ENCODE results near the gene CDK14.

Gene CDK14

DNA sequence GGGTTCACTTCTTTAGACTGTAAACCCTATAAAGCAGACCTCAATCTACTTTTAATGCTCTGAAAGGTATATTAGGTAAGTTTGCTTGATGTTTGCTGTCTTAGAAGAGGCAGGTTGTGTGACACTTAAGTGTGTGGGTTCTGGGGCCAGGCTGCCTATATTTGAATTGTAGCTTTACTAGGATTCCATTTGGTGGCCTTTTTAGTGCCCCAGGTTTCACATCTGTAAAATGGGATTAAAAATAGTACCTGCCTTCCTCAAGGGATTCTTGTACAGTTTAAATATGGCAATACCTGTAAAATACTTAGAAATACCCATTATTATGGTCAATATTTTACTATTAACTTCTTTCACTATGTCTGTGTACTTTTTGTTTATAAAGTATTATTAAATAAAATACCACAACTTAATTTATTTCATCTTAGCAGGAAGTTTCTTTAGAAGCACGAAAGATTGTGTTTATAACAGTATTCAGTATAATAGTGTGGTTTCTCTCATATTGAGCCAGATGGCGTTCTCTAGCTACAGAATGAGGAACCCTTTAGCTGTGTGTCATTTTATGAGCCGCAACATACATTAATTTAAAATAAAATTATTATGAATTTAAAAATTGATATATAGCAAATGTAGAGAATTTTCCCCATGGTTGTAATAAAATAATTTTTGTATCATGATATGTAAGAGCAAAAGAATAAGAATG is 94.2 kb downstream of the CDK14 start:
- H3K27me3 ChIP-seq (ENCODE audit: insufficient read depth, low read depth, severe bottlenecking): no peaks in the 10 kb centered on the region
- no peak for DNase-seq
- H3K9me3 ChIP-seq (ENCODE audit: severe bottlenecking): no peaks in the 10 kb centered on the region
- no peak overlapping the region for H3K4me3 ChIP-seq (ENCODE audit: low read depth, low read length)
- TF ChIP-seq, protein P1, sequence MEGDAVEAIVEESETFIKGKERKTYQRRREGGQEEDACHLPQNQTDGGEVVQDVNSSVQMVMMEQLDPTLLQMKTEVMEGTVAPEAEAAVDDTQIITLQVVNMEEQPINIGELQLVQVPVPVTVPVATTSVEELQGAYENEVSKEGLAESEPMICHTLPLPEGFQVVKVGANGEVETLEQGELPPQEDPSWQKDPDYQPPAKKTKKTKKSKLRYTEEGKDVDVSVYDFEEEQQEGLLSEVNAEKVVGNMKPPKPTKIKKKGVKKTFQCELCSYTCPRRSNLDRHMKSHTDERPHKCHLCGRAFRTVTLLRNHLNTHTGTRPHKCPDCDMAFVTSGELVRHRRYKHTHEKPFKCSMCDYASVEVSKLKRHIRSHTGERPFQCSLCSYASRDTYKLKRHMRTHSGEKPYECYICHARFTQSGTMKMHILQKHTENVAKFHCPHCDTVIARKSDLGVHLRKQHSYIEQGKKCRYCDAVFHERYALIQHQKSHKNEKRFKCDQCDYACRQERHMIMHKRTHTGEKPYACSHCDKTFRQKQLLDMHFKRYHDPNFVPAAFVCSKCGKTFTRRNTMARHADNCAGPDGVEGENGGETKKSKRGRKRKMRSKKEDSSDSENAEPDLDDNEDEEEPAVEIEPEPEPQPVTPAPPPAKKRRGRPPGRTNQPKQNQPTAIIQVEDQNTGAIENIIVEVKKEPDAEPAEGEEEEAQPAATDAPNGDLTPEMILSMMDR (IDR thresholded peaks at IDR 0.05; ENCODE audit: low read depth, low read length): no peak
- no peaks in the 10 kb centered on the region for H3K36me3 ChIP-seq
- no peak overlapping the region for H3K27ac ChIP-seq

DNA sequence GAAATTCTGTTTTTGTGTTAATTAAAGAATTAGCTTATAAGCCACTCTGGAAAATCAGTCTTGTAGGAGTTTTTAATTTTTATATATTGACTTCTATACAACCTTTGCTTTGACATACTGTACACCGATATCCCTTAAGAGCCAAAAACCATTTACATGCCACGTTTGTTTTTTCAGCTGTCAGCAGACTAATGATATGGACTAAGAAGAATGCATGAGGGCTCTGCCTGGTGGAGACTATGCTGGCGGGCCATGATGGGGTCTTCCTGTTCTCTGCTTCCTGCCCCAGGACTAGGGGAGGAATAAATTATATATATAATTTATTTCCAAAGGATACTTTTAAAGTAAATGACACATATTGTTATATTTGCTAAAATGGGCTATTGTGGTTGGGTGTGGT is 96.3 kb downstream of the CDK14 start:
- H3K9me3 ChIP-seq (ENCODE audit: severe bottlenecking): no peaks in the 10 kb centered on the region
- H3K4me3 ChIP-seq (ENCODE audit: low read depth, low read length): no peak overlapping the region
- TF ChIP-seq, protein P1 (IDR thresholded peaks at IDR 0.05; ENCODE audit: low read depth, low read length): no peak
- no peak overlapping the region for H3K27ac ChIP-seq
- H3K36me3 ChIP-seq: no peaks in the 10 kb centered on the region
- DNase-seq: no peak
- H3K27me3 ChIP-seq (ENCODE audit: insufficient read depth, low read depth, severe bottlenecking): no peaks in the 10 kb centered on the region

DNA sequence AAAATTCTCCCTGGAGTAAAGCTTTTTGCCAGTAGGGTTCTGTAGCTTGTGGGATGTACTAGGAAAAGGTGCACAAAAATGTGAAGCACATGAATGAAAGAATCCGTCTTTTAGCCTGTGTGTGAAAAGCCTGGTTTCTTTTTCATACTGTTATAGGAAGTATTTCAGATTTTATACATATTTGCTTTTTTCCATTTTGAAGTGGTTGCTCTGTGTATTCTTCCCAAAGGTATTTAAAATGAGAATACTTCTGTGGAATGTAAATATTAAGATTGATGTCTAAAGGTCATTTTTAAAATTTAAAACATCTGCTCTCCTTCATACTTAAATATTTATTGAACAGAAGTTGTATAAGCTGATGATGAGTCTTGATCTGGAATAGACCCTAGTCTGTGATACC is 96.8 kb downstream of the CDK14 start:
- DNase-seq: no peak
- H3K27me3 ChIP-seq (ENCODE audit: insufficient read depth, low read depth, severe bottlenecking): no peaks in the 10 kb centered on the region
- no peaks in the 10 kb centered on the region for H3K9me3 ChIP-seq (ENCODE audit: severe bottlenecking)
- TF ChIP-seq, protein P1 (IDR thresholded peaks at IDR 0.05; ENCODE audit: low read depth, low read length): no peak
- no peaks in the 10 kb centered on the region for H3K36me3 ChIP-seq
- H3K27ac ChIP-seq: no peak overlapping the region
- H3K4me3 ChIP-seq (ENCODE audit: low read depth, low read length): no peak overlapping the region

DNA sequence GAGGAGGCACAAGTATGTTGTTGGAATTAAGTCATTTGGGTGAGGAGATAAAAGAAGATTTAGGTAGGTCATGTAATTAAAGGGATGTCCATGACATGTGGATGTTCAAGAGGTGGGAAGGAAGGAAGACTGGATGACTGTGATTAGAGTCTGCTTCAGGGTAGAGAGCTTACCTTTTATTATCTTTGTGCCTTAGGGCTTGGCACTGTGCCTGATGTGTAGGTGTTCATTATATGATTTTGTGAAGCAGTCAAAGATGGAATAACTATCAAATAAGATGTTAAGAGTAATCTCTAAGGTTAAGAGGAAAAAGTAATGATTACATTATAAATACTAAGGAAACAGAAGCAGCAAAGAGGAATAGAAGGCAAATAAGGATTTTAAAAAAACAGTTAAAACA is 97.8 kb downstream of the CDK14 start:
- Histone ChIP-seq H3K36me3 (no peaks in the 10 kb centered on the region), H3K27ac (no peak overlapping the region), H3K9me3 (ENCODE audit: severe bottlenecking) (no peaks in the 10 kb centered on the region), H3K27me3 (ENCODE audit: insufficient read depth, low read depth, severe bottlenecking) (no peaks in the 10 kb centered on the region), H3K4me3 (ENCODE audit: low read depth, low read length) (no peak overlapping the region)
- TF ChIP-seq, protein P1 (IDR thresholded peaks at IDR 0.05; ENCODE audit: low read depth, low read length): no peak
- no peak for DNase-seq

DNA sequence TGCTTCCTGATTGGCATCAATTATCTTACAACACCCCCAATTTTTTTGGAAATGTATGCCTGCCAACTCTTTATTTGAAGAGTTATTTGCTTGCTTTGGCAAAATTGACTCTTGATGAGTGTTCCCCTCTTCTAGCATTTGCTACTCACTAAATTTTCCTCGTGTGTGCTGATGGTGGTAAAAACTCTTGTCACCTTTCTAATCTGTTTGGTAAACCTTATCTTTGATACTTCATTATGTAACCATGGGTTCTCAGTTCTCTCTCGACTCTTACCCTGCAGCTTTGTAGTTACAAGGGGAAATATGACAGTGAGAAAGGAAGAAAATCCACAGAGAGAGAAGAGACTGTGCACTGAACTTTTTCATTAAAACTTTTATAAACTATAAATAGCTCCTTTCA is 102.5 kb downstream of the CDK14 start:
- Histone ChIP-seq H3K27ac (no peak overlapping the region), H3K27me3 (ENCODE audit: insufficient read depth, low read depth, severe bottlenecking) (no peaks in the 10 kb centered on the region), H3K4me3 (ENCODE audit: low read depth, low read length) (no peak overlapping the region), H3K9me3 (ENCODE audit: severe bottlenecking) (no peaks in the 10 kb centered on the region), H3K36me3 (no peaks in the 10 kb centered on the region)
- TF ChIP-seq, protein P1 (IDR thresholded peaks at IDR 0.05; ENCODE audit: low read depth, low read length): no peak
- DNase-seq: no peak

DNA sequence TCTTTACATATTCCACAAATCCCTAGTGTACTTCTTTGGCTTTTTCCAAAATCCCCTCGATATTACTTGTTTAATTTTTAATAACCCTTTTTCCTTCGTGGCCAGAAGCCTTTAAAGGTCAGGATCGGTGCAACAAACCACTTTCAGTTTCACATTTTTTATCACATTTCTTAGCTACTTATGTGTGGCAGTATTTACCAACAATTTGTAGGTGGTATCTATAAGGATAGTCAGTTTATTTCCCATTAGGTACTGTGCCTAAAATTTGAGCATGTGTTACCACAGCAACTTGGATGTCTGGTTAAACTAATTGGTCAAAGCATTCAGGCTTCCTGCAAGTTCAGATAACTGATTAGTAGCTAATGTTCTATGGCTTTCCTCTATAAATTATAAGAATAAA is 104.9 kb downstream of the CDK14 start:
- H3K4me3 ChIP-seq (ENCODE audit: low read depth, low read length): no peak overlapping the region
- DNase-seq: no peak
- H3K9me3 ChIP-seq (ENCODE audit: severe bottlenecking): no peaks in the 10 kb centered on the region
- no peaks in the 10 kb centered on the region for H3K27me3 ChIP-seq (ENCODE audit: insufficient read depth, low read depth, severe bottlenecking)
- H3K27ac ChIP-seq: no peak overlapping the region
- TF ChIP-seq, protein P1 (IDR thresholded peaks at IDR 0.05; ENCODE audit: low read depth, low read length): no peak
- H3K36me3 ChIP-seq: no peaks in the 10 kb centered on the region
